ENCODE measurements around the gene POLR2L. TPM values are rescaled to one million over a fixed set of nuclear protein-coding genes. Genes with fewer than 3 reads are reported as not detected.

Gene POLR2L
- total RNA-seq, 1 experiment from 2014 or later, result 211 TPM

DNA sequence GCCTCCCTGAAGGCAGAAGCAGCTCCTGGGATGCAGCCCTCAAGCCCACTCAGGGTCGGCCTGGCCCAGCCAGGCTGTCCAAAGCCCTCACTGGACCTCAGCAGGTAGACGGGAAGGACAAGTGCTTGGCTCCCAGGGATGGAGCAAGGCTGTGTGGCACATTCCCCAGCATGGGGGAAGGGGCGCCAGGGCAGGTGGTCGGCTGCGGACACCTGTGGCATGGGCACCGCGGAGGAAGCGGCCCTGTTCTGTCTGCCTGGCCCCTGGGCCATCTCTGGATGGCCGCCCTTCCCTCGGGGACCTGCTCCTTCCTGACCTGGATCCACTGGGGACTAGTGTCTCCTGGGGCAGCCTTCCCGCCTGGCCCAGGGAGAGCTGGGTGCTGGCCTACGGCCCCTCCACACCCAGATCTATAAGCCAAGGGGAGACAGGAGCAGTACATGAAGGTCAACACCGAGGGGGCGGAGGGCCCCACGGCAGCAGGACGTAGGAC lies 42.3 kb upstream of the POLR2L start (continued):
- TF ChIP-seq, protein P1, sequence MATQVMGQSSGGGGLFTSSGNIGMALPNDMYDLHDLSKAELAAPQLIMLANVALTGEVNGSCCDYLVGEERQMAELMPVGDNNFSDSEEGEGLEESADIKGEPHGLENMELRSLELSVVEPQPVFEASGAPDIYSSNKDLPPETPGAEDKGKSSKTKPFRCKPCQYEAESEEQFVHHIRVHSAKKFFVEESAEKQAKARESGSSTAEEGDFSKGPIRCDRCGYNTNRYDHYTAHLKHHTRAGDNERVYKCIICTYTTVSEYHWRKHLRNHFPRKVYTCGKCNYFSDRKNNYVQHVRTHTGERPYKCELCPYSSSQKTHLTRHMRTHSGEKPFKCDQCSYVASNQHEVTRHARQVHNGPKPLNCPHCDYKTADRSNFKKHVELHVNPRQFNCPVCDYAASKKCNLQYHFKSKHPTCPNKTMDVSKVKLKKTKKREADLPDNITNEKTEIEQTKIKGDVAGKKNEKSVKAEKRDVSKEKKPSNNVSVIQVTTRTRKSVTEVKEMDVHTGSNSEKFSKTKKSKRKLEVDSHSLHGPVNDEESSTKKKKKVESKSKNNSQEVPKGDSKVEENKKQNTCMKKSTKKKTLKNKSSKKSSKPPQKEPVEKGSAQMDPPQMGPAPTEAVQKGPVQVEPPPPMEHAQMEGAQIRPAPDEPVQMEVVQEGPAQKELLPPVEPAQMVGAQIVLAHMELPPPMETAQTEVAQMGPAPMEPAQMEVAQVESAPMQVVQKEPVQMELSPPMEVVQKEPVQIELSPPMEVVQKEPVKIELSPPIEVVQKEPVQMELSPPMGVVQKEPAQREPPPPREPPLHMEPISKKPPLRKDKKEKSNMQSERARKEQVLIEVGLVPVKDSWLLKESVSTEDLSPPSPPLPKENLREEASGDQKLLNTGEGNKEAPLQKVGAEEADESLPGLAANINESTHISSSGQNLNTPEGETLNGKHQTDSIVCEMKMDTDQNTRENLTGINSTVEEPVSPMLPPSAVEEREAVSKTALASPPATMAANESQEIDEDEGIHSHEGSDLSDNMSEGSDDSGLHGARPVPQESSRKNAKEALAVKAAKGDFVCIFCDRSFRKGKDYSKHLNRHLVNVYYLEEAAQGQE (IDR thresholded peaks at IDR 0.05; ENCODE audit: low read depth), result no peak

DNA sequence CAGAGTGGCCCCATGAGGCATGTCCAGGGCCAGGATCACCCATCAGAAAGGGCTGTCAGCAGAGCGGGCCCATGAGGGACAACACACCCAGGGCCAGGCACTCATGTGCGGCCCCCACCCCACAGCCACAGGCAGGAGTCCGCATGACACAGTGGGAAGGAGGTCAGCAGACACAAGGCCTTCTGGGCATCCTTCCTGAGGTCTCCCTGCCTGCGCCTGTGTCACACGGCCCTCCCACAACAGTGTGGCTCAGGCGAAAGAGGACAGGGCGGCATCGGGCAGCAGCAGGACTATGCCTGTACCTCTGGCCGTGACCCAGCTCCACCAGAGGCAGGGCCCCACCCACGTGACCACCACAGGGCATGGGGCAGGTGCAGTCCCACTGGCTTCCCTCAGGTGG lies 41.2 kb upstream of the POLR2L start:
- RAD21 ChIA-PET (ENCODE audit: low non-redundant PET in 1 of 2, low total read pairs in 2 of 2, uncharacterized antibody in 2 of 2, unreplicated experiment in 2 of 2), result no interaction called here
- CTCF ChIA-PET, result no interaction called here
- no TSS peak for BruUV-seq (replicated peaks)
- no peaks in the 10 kb centered on the region for H3K9me2 ChIP-seq (ENCODE audit: insufficient read depth)
- TF ChIP-seq YY1 (IDR thresholded peaks at IDR 0.05; ENCODE audit: extremely low read depth, insufficient replicate concordance, low read depth, low read length) (no peak), CEBPB (IDR thresholded peaks at IDR 0.05; ENCODE audit: low read depth) (no peak), EZH2 (IDR thresholded peaks at IDR 0.05) (no peak), ELF1 (IDR thresholded peaks at IDR 0.05; ENCODE audit: borderline replicate concordance, low read depth) (no peak), SIN3A (IDR thresholded peaks at IDR 0.05; ENCODE audit: low read depth) (no peak), CBX3 (IDR thresholded peaks at IDR 0.05; ENCODE audit: low read depth) (no peak), ZNF274 (IDR thresholded peaks at IDR 0.05; ENCODE audit: low read depth, low read length) (no peak), FOSL1 (IDR thresholded peaks at IDR 0.05; ENCODE audit: low read depth) (no peak), SRF (IDR thresholded peaks at IDR 0.05; ENCODE audit: low read depth) (no peak)
- TF ChIP-seq, protein P1 (IDR thresholded peaks at IDR 0.05; ENCODE audit: low read depth), result no peak
- TF ChIP-seq, protein P2, sequence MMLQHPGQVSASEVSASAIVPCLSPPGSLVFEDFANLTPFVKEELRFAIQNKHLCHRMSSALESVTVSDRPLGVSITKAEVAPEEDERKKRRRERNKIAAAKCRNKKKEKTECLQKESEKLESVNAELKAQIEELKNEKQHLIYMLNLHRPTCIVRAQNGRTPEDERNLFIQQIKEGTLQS (IDR thresholded peaks at IDR 0.05), result no peak
- no peak overlapping the region for H3K27ac ChIP-seq (ENCODE audit: low read depth, low read length)
- POLR2A ChIA-PET, result no interaction called here
- no peak overlapping the region for H2AFZ ChIP-seq (ENCODE audit: low read depth, low read length, poor library complexity, severe bottlenecking)
- H3K4me3 ChIP-seq (replicated peaks in 1 of 2; ENCODE audit: low read depth in 1 of 2, low read length in 2 of 2), result no peak overlapping the region
- H3K4me2 ChIP-seq (ENCODE audit: low read length), result no peak overlapping the region
- H3K79me2 ChIP-seq (ENCODE audit: insufficient read depth, low read length), result no peaks in the 10 kb centered on the region
- no peaks in the 10 kb centered on the region for H3K27me3 ChIP-seq (ENCODE audit: insufficient read depth, low read length)
- no peaks in the 10 kb centered on the region for H3K4me1 ChIP-seq (ENCODE audit: control insufficient read depth in 1 of 2, insufficient read depth in 2 of 2, low read length in 2 of 2)
- no peak overlapping the region for H3K9ac ChIP-seq (ENCODE audit: low read length)
- peaks cover 3 to 4% of the 10 kb centered on the region in 2 experiments; a peak in 2 of 4 replicates for H3K36me3 ChIP-seq (ENCODE audit: control insufficient read depth in 1 of 2, insufficient read depth in 2 of 2, low read length in 2 of 2)
- H4K20me1 ChIP-seq (ENCODE audit: insufficient read depth), result no peaks in the 10 kb centered on the region
- H3K9me3 ChIP-seq (ENCODE audit: control insufficient read depth in 1 of 2, insufficient read depth in 1 of 2, low read depth in 1 of 2, low read length in 2 of 2), result no peaks in the 10 kb centered on the region
- DNase-seq (ENCODE audit: low read depth, low spot score) (no peak), ATAC-seq (no peak)
- intact Hi-C loops (cut with micrococcal nuclease), result no loop called here
